GM12878 (cell line): ENCODE measurements around the gene BICRAL. TPM values are rescaled to one million over a fixed set of nuclear protein-coding genes. Genes with fewer than 3 reads are reported as not detected.

Experiments
- ATAC-seq: fragments of 200-7000 bp; cut with Tn5 transposase; 3 replicates; pipeline ENCODE4 v1.9.1; 2020; ENCODE audit warnings: mild to moderate bottlenecking, moderate library complexity
- BruUV-seq: library from RNA; stranded (reverse); fragments of 400-500 nt; replicated peaks from 2 replicates; lab custom pipeline; 2021; lab: Mats Ljungman, UMichigan
- CTCF ChIA-PET: fragments of 300-600 bp; sonication (Branson Sonifier 250); formaldehyde crosslinking; extraction: SDS; loops from one replicate; lab custom pipeline; 2021; ENCODE audit warnings: inconsistent platforms; lab: Yijun Ruan, JAX
- POLR2A ChIA-PET: fragments of 350-600 bp; formaldehyde crosslinking; extraction: SDS; loops from one replicate; lab custom pipeline; 2021; ENCODE audit warnings: inconsistent platforms; lab: Charles Lee
- RAD21 ChIA-PET: fragments of 300-600 bp; sonication (Branson Sonifier 250); formaldehyde crosslinking; loops from one replicate; lab custom pipeline; 2023; ENCODE audit warnings: antibody characterized with exemption; ENCODE audit not compliant: unreplicated experiment; lab: Charles Lee
- SMC1A ChIA-PET: fragments of 300-600 bp; sonication (Branson Sonifier 250); formaldehyde crosslinking; loops from one replicate; lab custom pipeline; 2023; ENCODE audit not compliant: unreplicated experiment, uncharacterized antibody; lab: Charles Lee
- DNase-seq: peaks from one replicate; pipeline ENCODE4 v3.0.0-alpha.2; 2011; ENCODE audit warnings: low read depth, low spot score
- FAIRE-seq: peaks from 3 replicates; lab custom pipeline; 2011; peaks lifted over from hg19 to GRCh38; lab: Jason Lieb, UNC
- H2AFZ ChIP-seq: 2 replicates; pipeline ENCODE4 v1.6.0; 2011; ENCODE audit warnings: low read depth, low read length, control low read depth; ENCODE audit not compliant: control insufficient read depth
- H3K27ac ChIP-seq: 2 replicates; pipeline ENCODE4 v1.5.1; 2011; ENCODE audit warnings: control low read depth; ENCODE audit not compliant: control insufficient read depth, insufficient read depth
- H3K27me3 ChIP-seq, 2 experiments: replicated peaks in 1 of 2; 2 replicates each; pipeline versions ENCODE4 v1.6.0 to v1.6.1; 2011; ENCODE audit warnings: low read length in 1 of 2; ENCODE audit not compliant: control insufficient read depth in 2 of 2, insufficient read depth in 2 of 2
- H3K36me3 ChIP-seq, 2 experiments: 2 replicates each; pipeline ENCODE4 v1.5.1; 2011; ENCODE audit warnings: low read length in 1 of 2; ENCODE audit not compliant: control insufficient read depth in 2 of 2, insufficient read depth in 2 of 2
- H3K4me1 ChIP-seq: 2 replicates; pipeline ENCODE4 v1.6.1; 2011; ENCODE audit warnings: mild to moderate bottlenecking, low read length, moderate library complexity, mixed read lengths; ENCODE audit not compliant: control insufficient read depth, insufficient read depth
- H3K4me2 ChIP-seq: 2 replicates; pipeline ENCODE4 v1.6.0; 2011; ENCODE audit warnings: control low read depth; ENCODE audit not compliant: control insufficient read depth, insufficient read depth
- H3K4me3 ChIP-seq: fragments of 200-600 bp; sonication (generic); 2 replicates; pipeline ENCODE4 v1.5.1; 2016
- H3K79me2 ChIP-seq: 2 replicates; pipeline ENCODE4 v1.6.0; 2011; ENCODE audit warnings: low read length; ENCODE audit not compliant: control insufficient read depth, insufficient read depth
- H3K9ac ChIP-seq: 2 replicates; pipeline ENCODE4 v1.8.0; 2011; ENCODE audit warnings: low read length, control low read depth, mixed read lengths; ENCODE audit not compliant: control insufficient read depth, insufficient read depth
- H3K9me3 ChIP-seq: replicated peaks from 3 replicates; pipeline ENCODE4 v1.5.1; 2011; ENCODE audit warnings: mild to moderate bottlenecking, low read length; ENCODE audit not compliant: control insufficient read depth, insufficient read depth
- H4K20me1 ChIP-seq: 2 replicates; pipeline ENCODE4 v1.6.0; 2011; ENCODE audit not compliant: control insufficient read depth, insufficient read depth
- ATF3 ChIP-seq: IDR thresholded peaks from 2 replicates; pipeline ENCODE4 v1.6.1; 2011; ENCODE audit warnings: low read depth, mild to moderate bottlenecking, low read length, moderate library complexity, borderline replicate concordance; ENCODE audit errors: extremely low read depth
- CHD2 ChIP-seq: IDR thresholded peaks from 2 replicates; pipeline ENCODE4 v1.6.1; 2011; ENCODE audit warnings: low read depth, low read length, improper control_type of control experiment, borderline replicate concordance
- DPF2 ChIP-seq: fragments of 450-650 bp; IDR thresholded peaks from 2 replicates; pipeline ENCODE4 v1.6.1; 2017; ENCODE audit warnings: mild to moderate bottlenecking
- IKZF2 ChIP-seq, 2 experiments: fragments of 450-650 bp; IDR thresholded peaks; 2 replicates each; pipeline ENCODE4 v1.6.1; 2017; ENCODE audit warnings: mild to moderate bottlenecking in 2 of 2, moderate library complexity in 2 of 2
- JUNB ChIP-seq: IDR thresholded peaks from 2 replicates; pipeline ENCODE4 v1.6.1; 2016; ENCODE audit warnings: antibody characterized with exemption, mild to moderate bottlenecking
- NRF1 ChIP-seq: conservative IDR thresholded peaks from 2 replicates; pipeline ENCODE4 v1.6.1; 2011; ENCODE audit warnings: mild to moderate bottlenecking, low read depth, low read length, improper control_type of control experiment
- ZNF687 ChIP-seq: fragments of 450-650 bp; IDR thresholded peaks from 2 replicates; pipeline ENCODE4 v1.6.1; 2017; ENCODE audit warnings: mild to moderate bottlenecking, moderate library complexity
- WGBS: methylation state at CpG from one replicate; pipeline ENCODE4 v1.1.6; 2016; ENCODE audit warnings: low lambda C conversion rate; ENCODE audit not compliant: insufficient replicate concordance, insufficient coverage; ENCODE audit errors: missing lambda C conversion rate; 5-methylcytosine and 5-hydroxymethylcytosine counted together
- in situ Hi-C: fragments of 300-500 bp; cut with MboI; formaldehyde crosslinking; loops from 9 replicates; pipeline ENCODE4 v1.14.3; 2018; ENCODE audit warnings: mixed read lengths
- intact Hi-C: fragments of 100-400 bp; cut with micrococcal nuclease; formaldehyde crosslinking; loops from one replicate; pipeline ENCODE4 v1.14.2; 2022; ENCODE audit not compliant: unreplicated experiment
- polyA plus RNA-seq, 11 experiments: library from polyadenylated mRNA; depleted of rRNA in 4 of 11; unstranded in 6 of 11; stranded (reverse) in 5 of 11; fragments of >200 nt; fragmentation: Nextera tagmentation in 4 of 11; fragmentation: Illumina TruSeq in 1 of 11; extraction: Ambion mirVana in 4 of 11; extraction: Trizol in 1 of 11; gene quantifications; 1 replicate in 1 of 11; 2 replicates in 10 of 11; pipeline versions ENCODE4 v1.2.1 to v1.2.3, GENCODE V29; 2011 to 2016; ENCODE audit warnings: inconsistent platforms in 2 of 11, missing spikeins in 2 of 11, low read depth in 1 of 11
- total RNA-seq, 4 experiments: library from RNA; depleted of rRNA in 3 of 4; stranded (reverse); fragments of >200 nt in 3 of 4; fragmentation: Illumina TruSeq in 1 of 4; extraction: Trizol in 1 of 4; gene quantifications; 2 replicates each; pipeline versions ENCODE4 v1.2.1 to v1.2.3, GENCODE V29; 2013 to 2021
- TF ChIP-seq, protein P1 (sequence below): IDR thresholded peaks from 2 replicates; pipeline ENCODE4 v1.6.1; 2012; ENCODE audit warnings: low read depth, low read length, improper control_type of control experiment
- TF ChIP-seq, protein P2 (sequence below): fragments of 450-650 bp; IDR thresholded peaks from 2 replicates; pipeline ENCODE4 v1.6.1; 2017; ENCODE audit warnings: mild to moderate bottlenecking, moderate library complexity

The BICRAL gene
- total and polyA plus RNA-seq, 10 of the 15 experiments (the other 5 are each of a cell fraction or from before 2014, with no cell fraction given) = 1.9 to 16.6 (median 8.5) TPM

DNA sequence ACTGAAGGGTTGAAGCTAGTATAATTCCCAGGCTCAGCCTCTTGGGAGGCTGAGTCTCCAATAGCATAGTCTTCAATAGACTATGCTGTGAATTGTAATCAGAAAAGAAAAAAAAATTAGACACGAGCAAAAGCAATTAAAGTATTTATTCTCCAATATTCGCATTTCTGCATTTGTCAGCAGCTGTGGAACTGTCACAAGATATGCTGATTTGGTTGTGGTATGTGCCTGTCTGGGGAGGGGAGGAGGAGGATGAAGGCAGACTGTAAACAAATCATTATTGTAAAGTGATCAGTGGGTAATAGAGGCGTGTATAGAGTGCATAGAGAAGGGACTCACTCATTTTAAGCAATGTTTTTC is 10.1 kb upstream of the BICRAL start (continued):
- TF ChIP-seq, protein P1, sequence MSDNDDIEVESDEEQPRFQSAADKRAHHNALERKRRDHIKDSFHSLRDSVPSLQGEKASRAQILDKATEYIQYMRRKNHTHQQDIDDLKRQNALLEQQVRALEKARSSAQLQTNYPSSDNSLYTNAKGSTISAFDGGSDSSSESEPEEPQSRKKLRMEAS = no peak
- TF ChIP-seq CHD2 (no peak), IKZF2 (IDR thresholded peaks at IDR 0.05) (no peak), ATF3 (no peak), JUNB (no peak), DPF2 (peak; percentile 3; the same call in 1 of the 2 replicates)
- TF ChIP-seq, protein P2, sequence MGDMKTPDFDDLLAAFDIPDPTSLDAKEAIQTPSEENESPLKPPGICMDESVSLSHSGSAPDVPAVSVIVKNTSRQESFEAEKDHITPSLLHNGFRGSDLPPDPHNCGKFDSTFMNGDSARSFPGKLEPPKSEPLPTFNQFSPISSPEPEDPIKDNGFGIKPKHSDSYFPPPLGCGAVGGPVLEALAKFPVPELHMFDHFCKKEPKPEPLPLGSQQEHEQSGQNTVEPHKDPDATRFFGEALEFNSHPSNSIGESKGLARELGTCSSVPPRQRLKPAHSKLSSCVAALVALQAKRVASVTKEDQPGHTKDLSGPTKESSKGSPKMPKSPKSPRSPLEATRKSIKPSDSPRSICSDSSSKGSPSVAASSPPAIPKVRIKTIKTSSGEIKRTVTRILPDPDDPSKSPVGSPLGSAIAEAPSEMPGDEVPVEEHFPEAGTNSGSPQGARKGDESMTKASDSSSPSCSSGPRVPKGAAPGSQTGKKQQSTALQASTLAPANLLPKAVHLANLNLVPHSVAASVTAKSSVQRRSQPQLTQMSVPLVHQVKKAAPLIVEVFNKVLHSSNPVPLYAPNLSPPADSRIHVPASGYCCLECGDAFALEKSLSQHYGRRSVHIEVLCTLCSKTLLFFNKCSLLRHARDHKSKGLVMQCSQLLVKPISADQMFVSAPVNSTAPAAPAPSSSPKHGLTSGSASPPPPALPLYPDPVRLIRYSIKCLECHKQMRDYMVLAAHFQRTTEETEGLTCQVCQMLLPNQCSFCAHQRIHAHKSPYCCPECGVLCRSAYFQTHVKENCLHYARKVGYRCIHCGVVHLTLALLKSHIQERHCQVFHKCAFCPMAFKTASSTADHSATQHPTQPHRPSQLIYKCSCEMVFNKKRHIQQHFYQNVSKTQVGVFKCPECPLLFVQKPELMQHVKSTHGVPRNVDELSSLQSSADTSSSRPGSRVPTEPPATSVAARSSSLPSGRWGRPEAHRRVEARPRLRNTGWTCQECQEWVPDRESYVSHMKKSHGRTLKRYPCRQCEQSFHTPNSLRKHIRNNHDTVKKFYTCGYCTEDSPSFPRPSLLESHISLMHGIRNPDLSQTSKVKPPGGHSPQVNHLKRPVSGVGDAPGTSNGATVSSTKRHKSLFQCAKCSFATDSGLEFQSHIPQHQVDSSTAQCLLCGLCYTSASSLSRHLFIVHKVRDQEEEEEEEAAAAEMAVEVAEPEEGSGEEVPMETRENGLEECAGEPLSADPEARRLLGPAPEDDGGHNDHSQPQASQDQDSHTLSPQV = no peak

GRCh38 chr6:42774201-42774600 is 7.7 kb upstream of the BICRAL start:
- Histone ChIP-seq H3K9ac (peak overlapping the region; percentile 73), H3K36me3 (no peaks in the 10 kb centered on the region), H3K27me3 (no peaks in the 10 kb centered on the region), H3K27ac (peak overlapping the region; percentile 99), H4K20me1 (no peaks in the 10 kb centered on the region), H3K4me1 (peaks cover 74% of the 10 kb centered on the region), H3K9me3 (no peaks in the 10 kb centered on the region), H2AFZ (peak overlapping the region; percentile 57), H3K79me2 (peaks cover 27% of the 10 kb centered on the region), H3K4me2 (peak overlapping the region; percentile 97), H3K4me3 (peak overlapping the region; percentile 28; the same call in 1 of the 2 replicates)
- TSS peak; percentile 25 for BruUV-seq
- 75% methylated on average over 4 of the region's 4 CpGs for WGBS
- POLR2A ChIA-PET = interaction anchor here (0.6 to 8.8 kb wide), 4 partner anchors 10 to 610 kb away, joined by 3 to 140 read pairs (median 6); partner anchors contain the start of gene TBCC
- in situ Hi-C loops = no loop called here
- intact Hi-C loops = loop anchor here (10.0 kb wide), 1 partner anchor 611 kb away; no protein-coding TSS in a partner anchor
- no peak for DNase-seq
- SMC1A ChIA-PET = interaction anchor here (0.6 to 9.6 kb wide), 4 partner anchors 13 to 693 kb away, joined by 3 to 92 read pairs (median 32); partner anchors contain the start of gene TBCC
- ATAC-seq = no peak
- TF ChIP-seq ZNF687 (0 out of 2 replicates have a peak, but pooled peaks have one; percentile 15), NRF1 (no peak)
- CTCF ChIA-PET = interaction anchor here (0.8 kb wide), 1 partner anchor 107 kb away, joined by 4 read pairs; no protein-coding TSS in a partner anchor
- no peak for FAIRE-seq
- RAD21 ChIA-PET = interaction anchor here (17.0 kb wide), 1 partner anchor 27 kb away, joined by 227 read pairs; the partner anchor contains the start of gene TBCC
